SK-N-SH (cell line): Measurements from ENCODE around the gene KIF27. TPM values are rescaled to one million over a fixed set of nuclear protein-coding genes. Genes with fewer than 3 reads are reported as not detected.

Experiments used
- CTCF ChIA-PET: fragments of 300-600, 350-600 bp; formaldehyde crosslinking; extraction: SDS; loops from one replicate; lab custom pipeline; 2021; lab: Yijun Ruan, JAX
- POLR2A ChIA-PET: fragments of 350-600 bp; sonication (Branson Sonifier 250); formaldehyde crosslinking; extraction: SDS; loops from one replicate; lab custom pipeline; 2020; ENCODE audit warnings: antibody characterized with exemption, inconsistent platforms; lab: Yijun Ruan, JAX
- DNase-seq: peaks from one replicate; pipeline ENCODE4 v3.0.0; 2012
- H2AFZ ChIP-seq: fragments of 200-600 bp; sonication (generic); 2 replicates; pipeline ENCODE4 v1.8.1; 2016; ENCODE audit warnings: antibody characterized with exemption, mild to moderate bottlenecking, low read depth
- H3F3A ChIP-seq: fragments of 200-600 bp; sonication (generic); replicated peaks from 2 replicates; pipeline ENCODE3; 2016; ENCODE audit warnings: antibody characterized with exemption, mild to moderate bottlenecking; ENCODE audit not compliant: insufficient read depth
- H3K27ac ChIP-seq, 2 experiments: fragments of 200-500 bp in 1 of 2; fragments of 200-600 bp in 1 of 2; sonication (Bioruptor generic) in 1 of 2; sonication (generic), shearing (Covaris generic) in 1 of 2; 2 replicates each; pipeline versions ENCODE4 v1.5.1 to v1.6.1; 2014 to 2016; ENCODE audit warnings: low read depth in 2 of 2, inconsistent platforms in 1 of 2, low read length in 1 of 2, mild to moderate bottlenecking in 1 of 2, mixed read lengths in 1 of 2
- H3K27me3 ChIP-seq: fragments of 200-600 bp; sonication (generic), shearing (Covaris generic); 2 replicates; pipeline ENCODE4 v1.6.1; 2016; ENCODE audit warnings: mixed run types; ENCODE audit not compliant: insufficient read depth
- H3K36me3 ChIP-seq, 2 experiments: fragments of 200-500 bp in 1 of 2; fragments of 200-600 bp in 1 of 2; sonication (Bioruptor generic) in 1 of 2; sonication (generic) in 1 of 2; replicated peaks in 1 of 2; 2 replicates each; pipeline versions ENCODE3 to v1.5.1; 2014 to 2016; ENCODE audit warnings: low read length in 1 of 2, mild to moderate bottlenecking in 1 of 2; ENCODE audit not compliant: insufficient read depth in 2 of 2, control insufficient read depth in 1 of 2
- H3K4me1 ChIP-seq, 2 experiments: fragments of 200-500 bp in 1 of 2; fragments of 200-600 bp in 1 of 2; sonication (Bioruptor generic) in 1 of 2; sonication (generic), shearing (Covaris generic) in 1 of 2; 2 replicates each; pipeline versions ENCODE4 v1.5.1 to v1.6.1; 2014 to 2016; ENCODE audit warnings: low read depth in 1 of 2, low read length in 1 of 2, mixed run types in 1 of 2; ENCODE audit not compliant: insufficient read depth in 2 of 2, control insufficient read depth in 1 of 2
- H3K4me2 ChIP-seq: fragments of 200-600 bp; sonication (generic), shearing (Covaris generic); 2 replicates; pipeline ENCODE4 v1.6.1; 2017; ENCODE audit warnings: mixed run types
- H3K4me3 ChIP-seq, 2 experiments: fragments of 200-500 bp in 1 of 2; fragments of 200-600 bp in 1 of 2; sonication (Bioruptor generic) in 1 of 2; sonication (generic), shearing (Covaris generic) in 1 of 2; 2 replicates each; pipeline versions ENCODE4 v1.5.1 to v1.8.1; 2014 to 2016; ENCODE audit warnings: low read depth in 2 of 2, inconsistent platforms in 1 of 2, low read length in 1 of 2, mild to moderate bottlenecking in 1 of 2, mixed read lengths in 1 of 2, moderate library complexity in 1 of 2
- H3K79me2 ChIP-seq: fragments of 200-600 bp; sonication (generic); 2 replicates; pipeline ENCODE4 v1.8.1; 2017; ENCODE audit warnings: mild to moderate bottlenecking; ENCODE audit not compliant: insufficient read depth
- H3K9ac ChIP-seq: fragments of 200-600 bp; sonication (generic); 2 replicates; pipeline ENCODE4 v1.6.1; 2017; ENCODE audit warnings: mixed run types
- H3K9me2 ChIP-seq: fragments of 200-600 bp; sonication (generic); 2 replicates; pipeline ENCODE4 v1.6.1; 2017; ENCODE audit warnings: mixed run types
- H3K9me3 ChIP-seq: fragments of 200-600 bp; sonication (generic); 2 replicates; pipeline ENCODE4 v1.6.1; 2017; ENCODE audit warnings: mixed run types, mild to moderate bottlenecking, moderate library complexity
- H4K20me1 ChIP-seq: fragments of 200-600 bp; sonication (generic); 2 replicates; pipeline ENCODE4 v1.6.1; 2017; ENCODE audit warnings: mild to moderate bottlenecking, mixed run types; ENCODE audit not compliant: insufficient read depth
- CTCF ChIP-seq: fragments of 200-600 bp; sonication (generic); IDR thresholded peaks from 2 replicates; pipeline ENCODE4 v1.6.1; 2017; ENCODE audit warnings: antibody characterized with exemption, mild to moderate bottlenecking, moderate library complexity
- MAX ChIP-seq: IDR thresholded peaks from 2 replicates; pipeline ENCODE4 v1.4.0; 2012; ENCODE audit warnings: low read depth
- RAD21 ChIP-seq: IDR thresholded peaks from 2 replicates; pipeline ENCODE4 v1.6.1; 2012; ENCODE audit warnings: mild to moderate bottlenecking, low read length
- RFX5 ChIP-seq: IDR thresholded peaks from 2 replicates; pipeline ENCODE4 v1.6.1; 2012; ENCODE audit warnings: mild to moderate bottlenecking, improper control_type of control experiment, low read length
- RXRA ChIP-seq: IDR thresholded peaks from 2 replicates; pipeline ENCODE4 v1.4.0; 2012; ENCODE audit warnings: low read depth, mild to moderate bottlenecking, borderline replicate concordance
- SMC3 ChIP-seq: IDR thresholded peaks from 2 replicates; pipeline ENCODE4 v1.6.1; 2012; ENCODE audit warnings: low read depth, low read length, improper control_type of control experiment
- TAF1 ChIP-seq: IDR thresholded peaks from 2 replicates; pipeline ENCODE4 v1.6.1; 2012; ENCODE audit warnings: low read depth, mild to moderate bottlenecking, low read length, moderate library complexity, borderline replicate concordance
- USF1 ChIP-seq: IDR thresholded peaks from 2 replicates; pipeline ENCODE4 v1.4.0; 2012; ENCODE audit warnings: low read depth, borderline replicate concordance
- USF2 ChIP-seq: fragments of 150-350 bp; IDR thresholded peaks from 2 replicates; pipeline ENCODE4 v1.6.1; 2017; ENCODE audit warnings: antibody characterized with exemption, low read length, low read depth, borderline replicate concordance
- WGBS: methylation state at CpG from one replicate; pipeline ENCODE4 v1.1.6; 2017; ENCODE audit warnings: low lambda C conversion rate; 5-methylcytosine and 5-hydroxymethylcytosine counted together
- polyA plus RNA-seq, 3 experiments: library from polyadenylated mRNA; depleted of rRNA; stranded (reverse); fragments of >200 nt; gene quantifications; 2 replicates each; pipeline ENCODE4 v1.2.3, GENCODE V29; 2012

The KIF27 gene
- polyA plus RNA-seq, 1 of the 3 experiments (the other 2 are of a cell fraction): 0.81 TPM

GRCh38 chr9:83937861-83938455 is 16.7 kb upstream of the KIF27 start:
- 3% methylated on average over 1 of the region's 1 CpG for WGBS
- Histone ChIP-seq H3K4me1 (peaks cover 2 to 32% of the 10 kb centered on the region in 2 experiments; a peak in 2 of 4 replicates), H3K36me3 (peaks cover 14 to 17% of the 10 kb centered on the region in 2 experiments), H4K20me1 (no peaks in the 10 kb centered on the region), H3K27ac (no peak overlapping the region), H3K9me3 (no peaks in the 10 kb centered on the region), H3K4me3 (no peak overlapping the region), H2AFZ (no peak overlapping the region), H3K4me2 (no peak overlapping the region), H3F3A (peaks cover 13% of the 10 kb centered on the region), H3K79me2 (no peaks in the 10 kb centered on the region), H3K9ac (no peak overlapping the region)
- ChIA-PET CTCF (interaction anchor here (0.6 to 6.3 kb wide), 21 partner anchors 8 to 378 kb away, joined by 3 to 69 read pairs (median 4); a partner anchor contains a TSS), POLR2A (no interaction called here)
- DNase-seq: peak; percentile 54
- TF ChIP-seq CTCF (peak; percentile 73), MAX (no peak), TAF1 (no peak), RAD21 (peak; percentile 92), SMC3 (peak; percentile 83), RXRA (no peak), USF2 (no peak)
- TF ChIP-seq, all 33 proteins: peak for 3
- H3K27me3 ChIP-seq: no peaks in the 10 kb centered on the region
- no peaks in the 10 kb centered on the region for H3K9me2 ChIP-seq

- H3F3A ChIP-seq: peaks cover 13% of the 10 kb centered on the region
- H3K79me2 ChIP-seq: no peaks in the 10 kb centered on the region
- H3K27me3 ChIP-seq: no peaks in the 10 kb centered on the region
- H3K4me3 ChIP-seq: no peak overlapping the region
- peak; percentile 70; the same call in 1 of the 2 replicates for TF ChIP-seq USF1
- TF ChIP-seq RFX5: no peak
- H3K9me2 ChIP-seq: no peaks in the 10 kb centered on the region
- peaks cover 2 to 32% of the 10 kb centered on the region in 2 experiments; a peak in 2 of 4 replicates for H3K4me1 ChIP-seq
- no peak overlapping the region for H3K27ac ChIP-seq
- no peaks in the 10 kb centered on the region for H3K9me3 ChIP-seq
- H3K36me3 ChIP-seq: peaks cover 5 to 9% of the 10 kb centered on the region in 2 experiments
- H2AFZ ChIP-seq: no peak overlapping the region
- no peak overlapping the region for H3K4me2 ChIP-seq
- WGBS: 93% methylated on average over 6 of the region's 6 CpGs
- ChIA-PET CTCF (interaction anchor here (0.6 to 6.3 kb wide), 11 partner anchors 10 to 438 kb away, joined by 3 to 69 read pairs (median 7); no protein-coding TSS in a partner anchor), POLR2A (no interaction called here)
- DNase-seq: no peak
- no peak overlapping the region for H3K9ac ChIP-seq
- no peaks in the 10 kb centered on the region for H4K20me1 ChIP-seq
Observed at GRCh38 chr9:83936523-83936922, 15.3 kb upstream of the KIF27 start.
